Right atrium auricular region (tissue), 2 donors: ENCODE data around the gene ENTREP3. TPM values are rescaled to one million over a fixed set of nuclear protein-coding genes. Genes with fewer than 3 reads are reported as not detected.

Experiments used
- DNase-seq: peaks from one replicate; pipeline ENCODE4 v3.0.0-alpha.2; 2019; ENCODE audit warnings: low spot score
- H3K27ac ChIP-seq, 2 donors: fragments of 200-600 bp; sonication (generic); 1 replicate in 1 of 2; 2 replicates in 1 of 2; pipeline ENCODE4 v1.5.1; 2016 to 2019
- H3K27me3 ChIP-seq, 2 donors: fragments of 200-600 bp; sonication (generic); one replicate each; pipeline versions ENCODE4 v1.5.1 to v1.6.0; 2017 to 2019
- H3K36me3 ChIP-seq: fragments of 200-600 bp; sonication (generic); one replicate; pipeline ENCODE4 v1.5.1; 2016
- H3K4me1 ChIP-seq, 2 donors: fragments of 200-600 bp; sonication (generic); one replicate each; pipeline versions ENCODE4 v1.5.1 to v1.6.0; 2017 to 2019
- H3K4me3 ChIP-seq, 2 donors: fragments of 200-600 bp; sonication (generic); 1 replicate in 1 of 2; 2 replicates in 1 of 2; pipeline ENCODE4 v1.5.1; 2017 to 2019; ENCODE audit warnings: mild to moderate bottlenecking in 1 of 2, moderate library complexity in 1 of 2
- H3K9me3 ChIP-seq, 2 donors: fragments of 200-600 bp; sonication (generic); one replicate each; pipeline ENCODE4 v1.5.1; 2019
- CTCF ChIP-seq, 2 donors: fragments of 200-600 bp; sonication (generic); IDR thresholded peaks; one replicate each; pipeline ENCODE4 v1.5.1; 2019; ENCODE audit warnings: antibody characterized with exemption in 2 of 2
- total RNA-seq, 2 donors: library from RNA; depleted of rRNA; stranded (reverse); fragments of >200 nt; gene quantifications; one replicate each; pipeline ENCODE4 v1.1.0, GENCODE V29; 2016

ENTREP3 gene
- total RNA-seq, 2 donors from 2014 or later, result 14.4 to 15.5 TPM

- H3K9me3 ChIP-seq, result no peaks in the 10 kb centered on the region
- H3K4me1 ChIP-seq, result peaks cover 0 to 36% of the 10 kb centered on the region in 2 donors
- no peaks in the 10 kb centered on the region for H3K27me3 ChIP-seq
- peak in 1 of 2 donors; percentile 18 for TF ChIP-seq CTCF (IDR thresholded peaks at IDR 0.05)
- peak within 1 kb of the TSS; percentile 79 for H3K4me3 ChIP-seq
- DNase-seq, result peak; percentile 96
- H3K27ac ChIP-seq, result peak within 1 kb of the TSS; percentile 99 to 100
- H3K36me3 ChIP-seq, result peaks cover 10% of the 10 kb centered on the region
Observed at GRCh38 chr1:155208541-155209311, 46.6 kb downstream of the ENTREP3 start, which contains the start of gene MTX1. Gene MTX1, plus strand, starts transcription at chr1:155208695. Its CDS starts 110 bp downstream, at chr1:155208805.

GRCh38 chr1:155207806-155208540 lies 47.3 kb downstream of the ENTREP3 start, which contains the start of gene THBS3:
Gene THBS3, minus strand, starts transcription at chr1:155207897. Its CDS starts 21 bp downstream, at chr1:155207876.
- DNase-seq, result no peak
- Histone ChIP-seq H3K9me3 (no peaks in the 10 kb centered on the region), H3K27me3 (no peaks in the 10 kb centered on the region)

DNA sequence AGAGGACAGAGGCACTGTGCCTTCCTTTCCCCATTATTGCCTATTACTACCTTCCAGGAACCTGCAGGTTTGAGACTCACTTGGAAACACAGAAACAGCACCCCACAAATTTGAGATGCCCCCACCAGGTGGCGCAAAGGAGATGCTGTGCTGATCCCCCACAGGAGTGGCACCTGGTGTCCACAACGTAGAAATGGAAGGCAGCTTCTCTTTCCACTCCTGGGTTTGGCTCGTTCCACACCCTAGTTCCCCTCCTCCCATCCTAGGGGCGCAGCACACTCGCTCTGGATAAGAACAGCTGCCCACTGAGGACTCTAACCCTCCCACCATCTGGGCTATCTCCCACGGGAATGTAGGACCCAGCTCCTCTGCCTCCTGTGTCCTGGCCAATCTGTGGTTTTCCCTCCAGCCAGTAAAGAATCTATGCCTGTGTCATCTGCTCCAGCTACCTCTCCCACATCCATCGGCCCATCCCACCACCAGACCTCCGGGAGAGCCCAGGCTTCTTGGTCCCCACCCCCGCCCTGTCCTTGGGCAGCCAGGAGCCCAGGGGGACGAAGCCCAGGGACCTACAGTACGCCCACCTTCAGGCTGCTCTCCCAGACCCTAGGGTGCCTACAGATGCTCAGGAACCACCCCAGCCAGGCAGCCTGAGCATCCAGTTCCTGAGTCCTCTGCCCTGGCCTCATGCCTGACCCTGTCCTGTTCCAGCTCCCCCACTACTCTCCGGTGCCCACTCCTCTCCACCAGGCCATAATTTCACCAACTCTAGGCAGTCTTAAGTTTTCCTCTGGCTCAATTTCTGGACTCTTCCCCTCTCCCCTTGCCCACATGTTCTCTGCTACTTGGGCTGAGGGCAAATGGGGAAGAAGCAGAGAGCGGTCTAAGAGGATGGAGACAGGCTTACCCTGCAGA lies 48.1 kb downstream of the ENTREP3 start:
- peak overlapping the region; percentile 99 to 100 for H3K27ac ChIP-seq
- H3K4me1 ChIP-seq, result peaks cover 0 to 36% of the 10 kb centered on the region in 2 donors
- no peaks in the 10 kb centered on the region for H3K9me3 ChIP-seq
- peak; percentile 93 for DNase-seq
- no peaks in the 10 kb centered on the region for H3K27me3 ChIP-seq
- H3K36me3 ChIP-seq, result peaks cover 10% of the 10 kb centered on the region
- peak overlapping the region; percentile 79 for H3K4me3 ChIP-seq
- TF ChIP-seq CTCF (IDR thresholded peaks at IDR 0.05), result peak; percentile 80 to 86

More at GRCh38 chr1:155207806-155208540, 47.3 kb downstream of the ENTREP3 start, which contains the start of gene THBS3:
- Histone ChIP-seq H3K4me3 (peak within 1 kb of the TSS; percentile 79), H3K27ac (peak within 1 kb of the TSS; percentile 99 to 100), H3K36me3 (peaks cover 10% of the 10 kb centered on the region), H3K4me1 (peaks cover 0 to 36% of the 10 kb centered on the region in 2 donors)
- no peak for TF ChIP-seq CTCF (IDR thresholded peaks at IDR 0.05)

GRCh38 chr1:155205969-155206593 lies 49.2 kb downstream of the ENTREP3 start:
- DNase-seq, result no peak
- no peak overlapping the region for H3K4me3 ChIP-seq
- peaks cover 0 to 36% of the 10 kb centered on the region in 2 donors for H3K4me1 ChIP-seq
- H3K27ac ChIP-seq, result peak overlapping the region in 1 of 2 donors; percentile 100
- no peak for TF ChIP-seq CTCF (IDR thresholded peaks at IDR 0.05)
- no peaks in the 10 kb centered on the region for H3K9me3 ChIP-seq
- peaks cover 1% of the 10 kb centered on the region for H3K36me3 ChIP-seq
- no peaks in the 10 kb centered on the region for H3K27me3 ChIP-seq

DNA sequence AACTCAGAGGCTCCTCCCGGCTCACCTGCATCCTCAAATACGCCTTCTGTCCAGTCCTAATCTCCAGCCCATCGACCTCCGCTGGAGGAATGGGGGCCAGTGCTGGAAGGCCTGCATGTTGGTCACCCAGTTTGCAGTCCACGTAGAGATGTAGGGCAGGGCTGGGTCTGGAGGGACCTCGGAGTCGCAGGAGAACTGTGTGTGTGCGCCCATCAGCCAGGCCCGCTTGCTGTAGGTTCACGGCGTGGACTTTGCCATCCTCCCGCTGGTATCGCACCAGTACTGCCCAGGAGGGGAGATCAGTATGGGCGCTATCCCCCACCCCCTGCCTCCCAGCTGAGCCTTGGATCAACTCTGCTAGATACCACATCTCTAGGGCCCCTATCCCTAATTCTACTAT lies 50.2 kb downstream of the ENTREP3 start:
- TF ChIP-seq CTCF (IDR thresholded peaks at IDR 0.05), result no peak
- no peak for DNase-seq
- no peaks in the 10 kb centered on the region for H3K9me3 ChIP-seq

More for the DNA sequence above, 50.2 kb downstream of the ENTREP3 start:
- no peak overlapping the region for H3K4me3 ChIP-seq
- no peaks in the 10 kb centered on the region for H3K27me3 ChIP-seq
- peaks cover 0 to 30% of the 10 kb centered on the region in 2 donors for H3K4me1 ChIP-seq
- no peaks in the 10 kb centered on the region for H3K36me3 ChIP-seq
- no peak overlapping the region for H3K27ac ChIP-seq
